ENCODE measurements around the gene SIAH2. TPM values are rescaled to one million over a fixed set of nuclear protein-coding genes. Genes with fewer than 3 reads are reported as not detected.

Gene SIAH2
- total RNA-seq, 1 donor from 2014 or later: 31.7 TPM

GRCh38 chr3:150764967-150765366 is 2.0 kb upstream of the SIAH2 start:
- Histone ChIP-seq H3K27me3 (ENCODE audit: control insufficient read depth, insufficient read depth, low read length) (no peaks in the 10 kb centered on the region), H3K4me3 (ENCODE audit: low read depth, low read length) (no peak overlapping the region), H3K36me3 (ENCODE audit: control insufficient read depth, insufficient read depth, low read length) (no peaks in the 10 kb centered on the region)
- TF ChIP-seq CTCF (IDR thresholded peaks at IDR 0.05; ENCODE audit: insufficient read depth, low read length, poor library complexity, severe bottlenecking): no peak
- no peak for DNase-seq (ENCODE audit: low read depth)

GRCh38 chr3:150764566-150764965 is 1.6 kb upstream of the SIAH2 start:
- no peak overlapping the region for H3K4me3 ChIP-seq (ENCODE audit: low read depth, low read length)
- no peak for TF ChIP-seq CTCF (IDR thresholded peaks at IDR 0.05; ENCODE audit: insufficient read depth, low read length, poor library complexity, severe bottlenecking)
- H3K36me3 ChIP-seq (ENCODE audit: control insufficient read depth, insufficient read depth, low read length): no peaks in the 10 kb centered on the region
- H3K27me3 ChIP-seq (ENCODE audit: control insufficient read depth, insufficient read depth, low read length): no peaks in the 10 kb centered on the region
- DNase-seq (ENCODE audit: low read depth): no peak

- no peak for DNase-seq (ENCODE audit: low read depth)
- TF ChIP-seq CTCF (IDR thresholded peaks at IDR 0.05; ENCODE audit: insufficient read depth, low read length, poor library complexity, severe bottlenecking): peak; percentile 67
- Histone ChIP-seq H3K4me3 (ENCODE audit: low read depth, low read length) (peak overlapping the region; percentile 76), H3K27me3 (ENCODE audit: control insufficient read depth, insufficient read depth, low read length) (no peaks in the 10 kb centered on the region), H3K36me3 (ENCODE audit: control insufficient read depth, insufficient read depth, low read length) (no peaks in the 10 kb centered on the region)
These were observed 993 bp upstream of the SIAH2 start for GRCh38 chr3:150763841-150764483.

GRCh38 chr3:150762662-150763121 is 277 bp downstream of the SIAH2 start:
- DNase-seq (ENCODE audit: low read depth): no peak
- H3K36me3 ChIP-seq (ENCODE audit: control insufficient read depth, insufficient read depth, low read length): no peaks in the 10 kb centered on the region
- H3K4me3 ChIP-seq (ENCODE audit: low read depth, low read length): peak overlapping the region; percentile 76
- H3K27me3 ChIP-seq (ENCODE audit: control insufficient read depth, insufficient read depth, low read length): no peaks in the 10 kb centered on the region
- TF ChIP-seq CTCF (IDR thresholded peaks at IDR 0.05; ENCODE audit: insufficient read depth, low read length, poor library complexity, severe bottlenecking): no peak

GRCh38 chr3:150761831-150762661 is 923 bp downstream of the SIAH2 start:
- H3K27me3 ChIP-seq (ENCODE audit: control insufficient read depth, insufficient read depth, low read length): no peaks in the 10 kb centered on the region
- H3K36me3 ChIP-seq (ENCODE audit: control insufficient read depth, insufficient read depth, low read length): no peaks in the 10 kb centered on the region
- no peak for DNase-seq (ENCODE audit: low read depth)
- TF ChIP-seq CTCF (IDR thresholded peaks at IDR 0.05; ENCODE audit: insufficient read depth, low read length, poor library complexity, severe bottlenecking): no peak
- peak overlapping the region; percentile 76 for H3K4me3 ChIP-seq (ENCODE audit: low read depth, low read length)
